ENCODE measurements around the gene RBM48.
"Not testable (repeated sequence)": the region's sequence is repeated elsewhere in the genome, so short reads cannot be mapped to it uniquely, and the experiment has no call there.

The RBM48 gene

DNA sequence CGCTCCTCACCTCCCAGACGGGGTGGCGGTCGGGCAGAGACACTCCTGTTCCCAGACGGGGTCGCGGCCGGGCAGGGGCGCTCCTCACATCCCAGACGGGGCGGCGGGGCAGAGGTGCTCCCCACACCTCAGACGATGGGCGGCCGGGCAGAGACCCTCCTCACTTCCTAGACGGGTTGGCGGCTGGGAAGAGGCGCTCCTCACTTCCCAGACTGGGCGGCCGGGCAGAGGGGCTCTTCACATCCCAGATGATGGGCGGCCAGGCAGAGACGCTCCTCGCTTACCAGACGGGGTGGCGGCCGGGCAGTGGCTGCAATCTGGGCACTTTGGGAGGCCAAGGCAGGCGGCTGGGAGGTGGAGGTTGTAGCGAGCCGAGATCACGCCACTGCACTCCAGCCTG is 16.5 kb downstream of the RBM48 start:
- not testable (repeated sequence) for DNase-seq (ENCODE audit: low spot score)

DNA sequence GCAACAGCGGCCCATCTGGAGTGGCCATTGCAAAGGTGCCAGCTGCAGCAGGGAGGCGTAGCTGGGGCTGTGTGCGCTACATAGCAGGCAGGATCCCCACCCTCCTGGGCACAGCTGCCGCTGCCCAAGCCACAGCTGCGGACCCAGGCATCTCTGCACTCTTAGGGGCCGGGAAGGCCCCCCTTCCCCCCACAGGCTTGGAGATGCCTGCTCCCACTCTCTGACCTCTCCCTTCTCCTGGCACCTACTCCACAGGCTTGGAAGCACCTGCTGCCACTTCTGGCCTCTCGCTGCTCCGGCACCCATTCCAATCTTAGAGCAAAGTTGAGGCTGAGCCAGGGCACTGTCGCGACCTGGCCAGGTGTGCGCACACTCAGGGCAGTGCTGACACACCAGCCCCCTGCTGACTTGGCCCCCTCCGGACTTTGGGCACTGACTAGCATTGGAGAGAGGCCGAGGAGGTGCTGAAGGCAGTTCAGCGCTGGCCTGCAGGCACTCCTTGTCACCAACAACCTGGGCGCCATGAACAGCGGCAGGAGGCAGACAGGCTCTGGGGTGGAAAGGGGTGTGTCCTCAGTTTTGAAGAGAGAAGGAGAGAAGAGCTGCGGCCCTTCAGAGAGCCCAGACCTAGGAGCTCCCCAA is 18.4 kb downstream of the RBM48 start:
- DNase-seq (ENCODE audit: low spot score) = no peak

GRCh38 chr7:92547579-92547978 is 19.0 kb downstream of the RBM48 start:
- DNase-seq (ENCODE audit: low spot score) = no peak

DNA sequence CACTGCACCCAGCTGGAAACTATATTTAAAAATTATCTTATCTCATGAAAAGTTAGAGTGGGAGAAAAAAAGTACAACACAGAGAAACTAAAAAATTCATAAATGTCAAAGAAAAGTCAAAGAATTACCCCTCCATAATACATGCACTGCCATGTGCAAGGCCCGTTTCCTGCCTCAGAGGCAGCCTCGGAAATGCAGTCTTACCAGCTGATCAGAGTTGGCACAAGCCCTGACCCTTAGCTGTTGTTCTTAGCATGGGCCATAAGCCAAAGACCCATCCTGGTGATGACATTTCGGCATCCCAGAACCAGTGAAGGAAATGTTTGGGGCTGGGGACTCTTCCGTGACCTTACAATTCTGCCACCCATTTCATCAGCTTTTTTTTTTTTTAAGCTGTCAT is 21.6 kb downstream of the RBM48 start:
- no peak for DNase-seq (ENCODE audit: low spot score)

DNA sequence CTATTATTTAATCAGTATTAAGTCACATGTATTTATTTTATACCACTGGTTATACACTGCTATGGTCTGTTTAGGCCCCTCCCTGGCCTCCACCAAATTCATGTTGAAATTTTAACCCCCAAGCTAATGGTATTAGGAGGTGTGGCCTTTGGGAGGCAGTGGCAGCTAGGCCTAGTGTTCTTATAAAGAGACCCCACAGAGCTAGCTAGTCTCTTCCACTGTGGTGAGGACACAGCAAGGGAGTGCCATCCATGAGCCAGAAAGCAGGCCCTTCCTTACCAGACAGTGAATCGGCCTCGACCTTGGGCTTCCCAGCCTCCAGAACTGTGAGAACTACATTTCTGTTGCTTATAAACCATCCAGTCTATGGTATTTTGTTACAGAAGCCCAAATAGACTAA is 28.7 kb downstream of the RBM48 start:
- no peak for DNase-seq (ENCODE audit: low spot score)

GRCh38 chr7:92557808-92558362 is 29.3 kb downstream of the RBM48 start:
- DNase-seq (ENCODE audit: low spot score) = no peak

GRCh38 chr7:92560602-92561001 is 32.0 kb downstream of the RBM48 start:
- no peak for DNase-seq (ENCODE audit: low spot score)

GRCh38 chr7:92563345-92563744 is 34.8 kb downstream of the RBM48 start:
- DNase-seq (ENCODE audit: low spot score) = no peak

DNA sequence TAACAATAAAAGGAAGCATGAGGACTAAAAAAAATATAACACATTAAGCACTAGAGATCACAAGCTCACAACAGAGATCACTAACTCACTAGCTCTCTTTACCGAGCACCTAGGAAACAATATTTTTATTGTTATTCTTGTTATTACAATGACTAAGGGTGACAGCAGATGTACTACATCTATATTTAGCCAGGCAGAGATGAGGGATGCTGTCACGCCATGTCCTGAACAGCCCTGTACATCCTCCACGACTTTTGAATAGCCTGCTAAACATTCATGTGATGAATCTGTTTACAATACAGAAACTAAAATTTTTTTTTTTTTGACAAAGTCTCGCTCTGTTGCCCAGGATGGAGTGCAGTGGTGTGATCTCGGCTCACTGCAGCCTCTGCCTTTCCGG is 38.9 kb downstream of the RBM48 start:
- DNase-seq (ENCODE audit: low spot score) = peak; percentile 35

DNA sequence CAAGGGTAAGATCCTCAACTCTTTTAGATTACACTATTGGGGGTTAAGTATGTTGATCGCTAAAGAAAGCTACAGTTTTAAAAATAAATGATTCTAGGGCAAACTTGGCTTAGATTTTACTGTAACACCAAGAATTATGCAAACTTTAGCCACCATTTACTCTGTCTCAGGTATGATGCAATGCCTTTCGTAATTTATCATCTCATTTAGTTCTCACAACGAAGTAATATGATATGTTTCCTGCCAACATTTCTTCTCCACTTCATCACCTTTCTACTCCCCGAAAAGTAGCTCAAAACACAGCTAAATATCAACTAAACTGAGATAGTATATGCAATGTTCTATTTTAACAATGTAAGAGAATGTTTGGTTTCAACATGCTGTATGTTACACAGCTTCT is 40.5 kb downstream of the RBM48 start:
- no peak for DNase-seq (ENCODE audit: low spot score)

DNA sequence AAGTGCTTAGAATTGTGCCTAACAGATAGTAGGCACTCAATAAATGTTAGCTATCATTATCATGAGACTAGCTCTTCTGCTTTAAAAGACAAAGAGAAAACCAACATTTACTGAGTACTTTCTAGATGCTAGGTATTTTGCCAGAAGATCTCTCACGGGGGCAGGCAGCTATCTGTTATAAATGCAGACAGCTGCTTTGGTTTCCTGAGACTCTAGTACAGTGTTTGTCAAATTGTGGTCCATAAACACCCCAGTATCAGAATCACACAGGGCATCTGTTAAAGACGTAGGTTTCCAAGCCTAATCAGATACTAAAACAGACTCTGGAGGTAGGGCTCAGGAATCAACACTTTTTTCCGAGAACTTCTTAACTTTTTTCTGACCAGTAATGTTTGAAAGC is 47.7 kb downstream of the RBM48 start:
- DNase-seq (ENCODE audit: low spot score) = no peak

DNA sequence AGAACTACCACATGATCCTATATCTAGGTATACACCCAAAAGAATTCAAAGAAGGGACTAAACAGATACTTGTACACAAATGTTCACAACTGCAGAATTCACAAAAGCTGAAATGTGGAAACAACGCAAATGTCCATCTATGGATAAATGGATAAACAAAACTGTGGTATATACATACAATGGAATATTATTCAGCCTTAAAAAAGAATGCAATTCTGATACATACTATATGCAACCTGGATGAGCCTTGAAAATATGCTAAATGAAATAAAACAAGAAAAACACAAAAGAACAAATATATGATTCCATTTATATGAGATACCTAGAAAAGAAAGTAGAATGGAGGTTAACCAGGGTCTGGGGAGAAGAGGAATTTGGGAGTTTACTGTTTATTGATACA is 54.4 kb downstream of the RBM48 start:
- no peak for DNase-seq (ENCODE audit: low spot score)

- peak; percentile 57 for DNase-seq (ENCODE audit: low spot score)
Measured at GRCh38 chr7:92584953-92585352, 56.4 kb downstream of the RBM48 start.

GRCh38 chr7:92586403-92586802 is 57.8 kb downstream of the RBM48 start:
- DNase-seq (ENCODE audit: low spot score) = peak; percentile 31

DNA sequence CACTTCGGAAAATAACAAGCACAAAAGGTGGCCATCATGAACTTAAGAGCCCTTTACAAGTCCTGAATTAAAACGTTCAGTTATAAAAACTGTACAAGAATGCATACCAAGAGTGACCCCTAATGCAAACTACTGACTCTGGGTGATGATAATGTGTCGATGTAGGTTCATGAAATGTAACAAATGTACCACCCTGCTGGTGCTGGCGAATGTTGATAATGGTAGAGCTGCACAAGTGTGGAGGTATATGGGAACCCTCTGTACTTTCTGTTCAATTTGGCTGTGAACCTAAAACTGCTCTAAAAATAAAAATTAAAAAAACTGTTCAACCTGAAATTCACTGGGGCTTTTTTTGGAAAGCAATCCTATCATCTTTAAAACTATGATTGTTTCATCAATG is 58.2 kb downstream of the RBM48 start:
- no peak for DNase-seq (ENCODE audit: low spot score)

Data from RKO (cell line).